ENCODE measurements around the gene OASL. TPM values are rescaled to one million over a fixed set of nuclear protein-coding genes. Genes with fewer than 3 reads are reported as not detected.

OASL gene
- total RNA-seq, 2 donors from 2014 or later, result 0.14 to 0.91 TPM

GRCh38 chr12:120979862-120980696 is 59.0 kb downstream of the OASL start:
- intact Hi-C loops (cut with DNase I), result no loop called here
- WGBS, result 72% methylated on average over 11 of the region's 11 CpGs
- no peak for DNase-seq (ENCODE audit: low spot score)

GRCh38 chr12:120979220-120979861 is 59.7 kb downstream of the OASL start:
- Histone ChIP-seq H3K4me3 (no peak overlapping the region), H3K27ac (no peak overlapping the region), H3K27me3 (replicated peaks; ENCODE audit: insufficient read depth) (no peaks in the 10 kb centered on the region), H3K9me3 (no peaks in the 10 kb centered on the region), H3K4me1 (replicated peaks) (no peaks in the 10 kb centered on the region), H3K36me3 (no peaks in the 10 kb centered on the region)
- TF ChIP-seq POLR2A (IDR thresholded peaks at IDR 0.05) (no peak), POLR2AphosphoS5 (IDR thresholded peaks at IDR 0.05) (no peak)
- intact Hi-C loops (cut with DNase I), result no loop called here
- DNase-seq (ENCODE audit: low spot score), result no peak
- WGBS, result 88% methylated on average over 10 of the region's 10 CpGs

More at GRCh38 chr12:120979862-120980696, 59.0 kb downstream of the OASL start:
- no peaks in the 10 kb centered on the region for H3K36me3 ChIP-seq
- no peak overlapping the region for H3K27ac ChIP-seq
- H3K27me3 ChIP-seq (replicated peaks; ENCODE audit: insufficient read depth), result no peaks in the 10 kb centered on the region
- H3K4me3 ChIP-seq, result no peak overlapping the region
- TF ChIP-seq POLR2A (IDR thresholded peaks at IDR 0.05), result no peak
- no peak for TF ChIP-seq POLR2AphosphoS5 (IDR thresholded peaks at IDR 0.05)
- no peak for TF ChIP-seq CTCF (IDR thresholded peaks at IDR 0.05)
- H3K9me3 ChIP-seq, result no peaks in the 10 kb centered on the region
- H3K4me1 ChIP-seq (replicated peaks), result no peaks in the 10 kb centered on the region

GRCh38 chr12:120978296-120979219 is 60.5 kb downstream of the OASL start, which contains the start of gene HNF1A:
Gene HNF1A (plus strand): TSS chr12:120978543. CDS start chr12:120978769, 226 bp downstream.
- no peak within 1 kb of the TSS for H3K27ac ChIP-seq
- WGBS, result 65% methylated on average over 39 of the region's 40 CpGs
- intact Hi-C loops (cut with DNase I), result no loop called here

GRCh38 chr12:120977531-120978295 is 61.3 kb downstream of the OASL start:
- Histone ChIP-seq H3K4me1 (replicated peaks) (no peaks in the 10 kb centered on the region), H3K36me3 (no peaks in the 10 kb centered on the region), H3K9me3 (no peaks in the 10 kb centered on the region), H3K27me3 (replicated peaks; ENCODE audit: insufficient read depth) (no peaks in the 10 kb centered on the region), H3K27ac (no peak overlapping the region), H3K4me3 (no peak overlapping the region)
- no peak for DNase-seq (ENCODE audit: low spot score)
- intact Hi-C loops (cut with DNase I), result no loop called here
- TF ChIP-seq POLR2AphosphoS5 (IDR thresholded peaks at IDR 0.05) (no peak), POLR2A (IDR thresholded peaks at IDR 0.05) (no peak), CTCF (IDR thresholded peaks at IDR 0.05) (no peak)
- WGBS, result 83% methylated on average over 14 of the region's 14 CpGs

More at GRCh38 chr12:120978296-120979219, 60.5 kb downstream of the OASL start, which contains the start of gene HNF1A:
- H3K27me3 ChIP-seq (replicated peaks; ENCODE audit: insufficient read depth), result no peaks in the 10 kb centered on the region
- no peak for DNase-seq (ENCODE audit: low spot score)
- H3K9me3 ChIP-seq, result no peaks in the 10 kb centered on the region
- TF ChIP-seq POLR2A (IDR thresholded peaks at IDR 0.05) (no peak), CTCF (IDR thresholded peaks at IDR 0.05) (no peak), POLR2AphosphoS5 (IDR thresholded peaks at IDR 0.05) (no peak)
- H3K4me1 ChIP-seq (replicated peaks), result no peaks in the 10 kb centered on the region
- no peak within 1 kb of the TSS for H3K4me3 ChIP-seq
- H3K36me3 ChIP-seq, result no peaks in the 10 kb centered on the region

Measured in prostate gland (tissue), 2 donors.